Hepatocyte (in vitro differentiated cells): ENCODE measurements around the gene TFCP2L1.

Source experiments
- EZH2 ChIP-seq: fragments of 200-600 bp; sonication (generic); IDR thresholded peaks from 2 replicates; pipeline ENCODE4 v1.6.1; 2016; ENCODE audit warnings: antibody characterized with exemption, mild to moderate bottlenecking, borderline replicate concordance
- EZH2phosphoT487 ChIP-seq: fragments of 200-600 bp; sonication (generic); IDR thresholded peaks from one replicate; pipeline ENCODE4 v1.6.1; 2018; ENCODE audit warnings: antibody characterized with exemption, mild to moderate bottlenecking, low read depth, moderate library complexity; ENCODE audit not compliant: unreplicated experiment, severe bottlenecking
- TF ChIP-seq, protein P1 (sequence below): fragments of 200-600 bp; sonication (generic); IDR thresholded peaks from 2 replicates; pipeline ENCODE4 v1.5.1; 2016; ENCODE audit warnings: antibody characterized with exemption, mild to moderate bottlenecking; ENCODE audit not compliant: poor library complexity

GRCh38 chr2:121237336-121237979, 47.5 kb downstream of the TFCP2L1 start:
- TF ChIP-seq, protein P1, sequence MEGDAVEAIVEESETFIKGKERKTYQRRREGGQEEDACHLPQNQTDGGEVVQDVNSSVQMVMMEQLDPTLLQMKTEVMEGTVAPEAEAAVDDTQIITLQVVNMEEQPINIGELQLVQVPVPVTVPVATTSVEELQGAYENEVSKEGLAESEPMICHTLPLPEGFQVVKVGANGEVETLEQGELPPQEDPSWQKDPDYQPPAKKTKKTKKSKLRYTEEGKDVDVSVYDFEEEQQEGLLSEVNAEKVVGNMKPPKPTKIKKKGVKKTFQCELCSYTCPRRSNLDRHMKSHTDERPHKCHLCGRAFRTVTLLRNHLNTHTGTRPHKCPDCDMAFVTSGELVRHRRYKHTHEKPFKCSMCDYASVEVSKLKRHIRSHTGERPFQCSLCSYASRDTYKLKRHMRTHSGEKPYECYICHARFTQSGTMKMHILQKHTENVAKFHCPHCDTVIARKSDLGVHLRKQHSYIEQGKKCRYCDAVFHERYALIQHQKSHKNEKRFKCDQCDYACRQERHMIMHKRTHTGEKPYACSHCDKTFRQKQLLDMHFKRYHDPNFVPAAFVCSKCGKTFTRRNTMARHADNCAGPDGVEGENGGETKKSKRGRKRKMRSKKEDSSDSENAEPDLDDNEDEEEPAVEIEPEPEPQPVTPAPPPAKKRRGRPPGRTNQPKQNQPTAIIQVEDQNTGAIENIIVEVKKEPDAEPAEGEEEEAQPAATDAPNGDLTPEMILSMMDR = no peak
- TF ChIP-seq EZH2 (no peak), EZH2phosphoT487 (no peak)
